ENCODE data around the gene FANCC. TPM values are rescaled to one million over a fixed set of nuclear protein-coding genes. Genes with fewer than 3 reads are reported as not detected.

FANCC gene
- total and polyA plus RNA-seq, 5 donors from 2014 or later: 2.8 to 7.5 (median 5.4) TPM

DNA sequence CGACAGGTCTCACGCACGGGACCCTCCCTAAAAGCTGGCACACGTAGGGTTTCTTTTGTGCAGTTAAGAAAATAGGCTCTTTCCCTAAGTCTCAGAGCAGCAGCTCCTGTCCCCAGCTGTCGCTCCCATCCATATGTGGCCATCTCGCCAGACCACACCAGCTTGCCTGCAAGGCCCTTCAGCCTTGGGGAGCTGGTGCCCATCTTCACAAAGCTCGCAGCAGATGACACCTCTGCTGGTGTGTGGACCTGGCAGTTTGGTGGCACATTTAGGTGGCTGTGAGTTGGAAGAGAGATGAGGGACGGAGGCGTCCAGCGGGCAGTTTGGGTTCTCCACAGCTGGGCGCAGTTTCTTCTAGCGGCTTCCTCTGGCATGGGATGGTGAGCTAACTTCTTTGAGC, 239.0 kb downstream of the FANCC start:
- no peak overlapping the region for H3K4me3 Mint-ChIP-seq
- Histone ChIP-seq H3K4me3 (ENCODE audit: low read depth, low read length) (no peak overlapping the region), H3K4me1 (ENCODE audit: control insufficient read depth, insufficient read depth, low read length, poor library complexity, severe bottlenecking) (no peaks in the 10 kb centered on the region), H3K27me3 (ENCODE audit: control insufficient read depth, insufficient read depth, low read length) (no peaks in the 10 kb centered on the region), H3K36me3 (ENCODE audit: control insufficient read depth, insufficient read depth, low read length) (no peaks in the 10 kb centered on the region), H3K9me3 (ENCODE audit: control insufficient read depth in 2 of 2, low read length in 2 of 2) (no peaks in the 10 kb centered on the region), H3K27ac (ENCODE audit: insufficient read depth, low read length, poor library complexity, severe bottlenecking) (no peak overlapping the region)
- no peak overlapping the region for H3K27ac Mint-ChIP-seq
- H3K9me3 Mint-ChIP-seq: no peaks in the 10 kb centered on the region
- peaks cover 0 to 2% (median 0%) of the 10 kb centered on the region in 4 donors for H3K4me1 Mint-ChIP-seq
- DNase-seq: no peak
- no peak for ATAC-seq (ENCODE audit: low read depth in 2 of 2)
- no peaks in the 10 kb centered on the region for H3K27me3 Mint-ChIP-seq
- peaks cover 12% of the 10 kb centered on the region for H3K36me3 Mint-ChIP-seq

- no peak overlapping the region for H3K27ac ChIP-seq (ENCODE audit: insufficient read depth, low read length, poor library complexity, severe bottlenecking)
- no peaks in the 10 kb centered on the region for H3K27me3 ChIP-seq (ENCODE audit: control insufficient read depth, insufficient read depth, low read length)
- peaks cover 12% of the 10 kb centered on the region for H3K36me3 Mint-ChIP-seq
- no peaks in the 10 kb centered on the region for H3K9me3 ChIP-seq (ENCODE audit: control insufficient read depth in 2 of 2, low read length in 2 of 2)
- H3K27ac Mint-ChIP-seq: no peak overlapping the region
- no peaks in the 10 kb centered on the region for H3K4me1 ChIP-seq (ENCODE audit: control insufficient read depth, insufficient read depth, low read length, poor library complexity, severe bottlenecking)
- H3K4me1 Mint-ChIP-seq: peaks cover 0 to 2% (median 0%) of the 10 kb centered on the region in 4 donors
- no peaks in the 10 kb centered on the region for H3K36me3 ChIP-seq (ENCODE audit: control insufficient read depth, insufficient read depth, low read length)
- no peak overlapping the region for H3K4me3 ChIP-seq (ENCODE audit: low read depth, low read length)
- DNase-seq (no peak), ATAC-seq (ENCODE audit: low read depth in 2 of 2) (no peak)
- H3K4me3 Mint-ChIP-seq: no peak overlapping the region
- H3K27me3 Mint-ChIP-seq: no peaks in the 10 kb centered on the region
- no peaks in the 10 kb centered on the region for H3K9me3 Mint-ChIP-seq
Measured at GRCh38 chr9:95077766-95078370, 239.6 kb downstream of the FANCC start.

DNA sequence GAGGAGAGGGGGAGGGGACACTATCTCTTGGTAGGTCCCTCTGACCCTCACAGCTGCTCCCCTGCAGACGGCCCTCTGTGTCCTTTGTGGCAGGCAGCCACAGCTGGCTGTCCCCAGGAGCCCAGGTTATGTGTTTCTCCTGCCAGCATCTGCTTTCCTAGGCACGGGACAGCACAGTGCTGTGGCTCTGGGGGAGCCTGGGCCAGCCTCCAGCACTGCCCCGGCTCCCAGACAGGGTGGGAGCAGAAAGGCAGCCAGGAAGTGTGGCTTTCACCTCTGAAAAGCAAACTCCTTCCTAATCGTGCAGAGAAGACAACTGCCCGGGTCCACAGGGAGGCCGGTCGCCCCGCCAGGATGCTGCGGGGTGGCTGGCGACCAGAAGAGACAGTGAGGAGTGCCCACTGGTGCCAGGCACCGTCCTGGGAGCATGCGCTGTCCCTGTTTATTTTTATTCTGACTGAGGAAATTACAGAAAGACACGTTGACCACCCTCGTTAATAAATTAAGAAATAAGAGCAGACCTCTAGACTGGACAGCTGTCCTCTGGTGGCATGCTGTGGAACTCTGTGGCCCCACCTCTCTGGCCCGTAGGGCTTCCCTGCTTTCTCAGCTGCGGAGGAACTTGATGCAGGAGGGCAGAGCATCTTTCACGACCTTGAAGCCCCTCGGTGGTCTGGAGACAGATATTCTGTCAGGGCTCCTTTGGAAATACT, 240.3 kb downstream of the FANCC start:
- ATAC-seq (ENCODE audit: low read depth in 2 of 2) (no peak), DNase-seq (no peak)
- H3K27me3 Mint-ChIP-seq: no peaks in the 10 kb centered on the region
- no peak overlapping the region for H3K4me3 Mint-ChIP-seq
- no peaks in the 10 kb centered on the region for H3K36me3 ChIP-seq (ENCODE audit: control insufficient read depth, insufficient read depth, low read length)
- H3K4me1 ChIP-seq (ENCODE audit: control insufficient read depth, insufficient read depth, low read length, poor library complexity, severe bottlenecking): no peaks in the 10 kb centered on the region
- H3K27ac ChIP-seq (ENCODE audit: insufficient read depth, low read length, poor library complexity, severe bottlenecking): no peak overlapping the region
- H3K4me3 ChIP-seq (ENCODE audit: low read depth, low read length): no peak overlapping the region
- no peaks in the 10 kb centered on the region for H3K9me3 ChIP-seq (ENCODE audit: control insufficient read depth in 2 of 2, low read length in 2 of 2)
- H3K27me3 ChIP-seq (ENCODE audit: control insufficient read depth, insufficient read depth, low read length): no peaks in the 10 kb centered on the region
- no peak overlapping the region for H3K27ac Mint-ChIP-seq
- H3K9me3 Mint-ChIP-seq: no peaks in the 10 kb centered on the region
- peaks cover 0 to 2% (median 0%) of the 10 kb centered on the region in 4 donors for H3K4me1 Mint-ChIP-seq
- peaks cover 12% of the 10 kb centered on the region for H3K36me3 Mint-ChIP-seq

DNA sequence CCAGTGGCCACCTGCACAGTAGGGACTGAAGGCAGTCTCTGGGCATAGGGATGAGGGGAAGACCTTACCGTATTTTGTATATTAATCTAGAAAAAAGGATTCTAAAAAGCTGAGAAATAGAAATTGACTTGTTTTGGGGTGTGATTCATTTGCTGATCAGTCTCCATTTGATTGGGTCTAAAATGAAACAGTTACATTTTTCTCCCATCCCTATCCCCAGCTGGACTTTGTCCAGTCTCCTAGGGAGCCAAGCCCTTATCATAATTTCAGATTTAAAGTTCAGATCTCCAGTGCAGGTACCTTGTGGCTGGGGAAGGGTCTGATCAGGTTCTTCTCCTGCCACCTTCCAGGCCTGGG, 240.8 kb downstream of the FANCC start:
- no peak overlapping the region for H3K27ac ChIP-seq (ENCODE audit: insufficient read depth, low read length, poor library complexity, severe bottlenecking)

GRCh38 chr9:95075700-95076099, 241.8 kb downstream of the FANCC start:
- Histone ChIP-seq H3K36me3 (ENCODE audit: control insufficient read depth, insufficient read depth, low read length) (no peaks in the 10 kb centered on the region), H3K27me3 (ENCODE audit: control insufficient read depth, insufficient read depth, low read length) (no peaks in the 10 kb centered on the region), H3K9me3 (ENCODE audit: control insufficient read depth in 2 of 2, low read length in 2 of 2) (no peaks in the 10 kb centered on the region), H3K4me3 (ENCODE audit: low read depth, low read length) (no peak overlapping the region), H3K27ac (ENCODE audit: insufficient read depth, low read length, poor library complexity, severe bottlenecking) (no peak overlapping the region), H3K4me1 (ENCODE audit: control insufficient read depth, insufficient read depth, low read length, poor library complexity, severe bottlenecking) (no peaks in the 10 kb centered on the region)
- H3K4me1 Mint-ChIP-seq: peaks cover 0 to 2% (median 0%) of the 10 kb centered on the region in 4 donors
- ATAC-seq (ENCODE audit: low read depth in 2 of 2): no peak
- DNase-seq: no peak
- H3K27me3 Mint-ChIP-seq: no peaks in the 10 kb centered on the region
- peaks cover 3% of the 10 kb centered on the region for H3K36me3 Mint-ChIP-seq
- H3K27ac Mint-ChIP-seq: no peak overlapping the region
- H3K4me3 Mint-ChIP-seq: no peak overlapping the region
- no peaks in the 10 kb centered on the region for H3K9me3 Mint-ChIP-seq

More for the DNA sequence above, 240.8 kb downstream of the FANCC start:
- no peaks in the 10 kb centered on the region for H3K27me3 Mint-ChIP-seq
- H3K4me1 Mint-ChIP-seq: peaks cover 0 to 2% (median 0%) of the 10 kb centered on the region in 4 donors
- H3K27ac Mint-ChIP-seq: no peak overlapping the region
- H3K4me3 ChIP-seq (ENCODE audit: low read depth, low read length): no peak overlapping the region
- no peaks in the 10 kb centered on the region for H3K4me1 ChIP-seq (ENCODE audit: control insufficient read depth, insufficient read depth, low read length, poor library complexity, severe bottlenecking)
- no peaks in the 10 kb centered on the region for H3K9me3 ChIP-seq (ENCODE audit: control insufficient read depth in 2 of 2, low read length in 2 of 2)
- peaks cover 8% of the 10 kb centered on the region for H3K36me3 Mint-ChIP-seq
- no peak overlapping the region for H3K4me3 Mint-ChIP-seq
- no peaks in the 10 kb centered on the region for H3K36me3 ChIP-seq (ENCODE audit: control insufficient read depth, insufficient read depth, low read length)
- no peaks in the 10 kb centered on the region for H3K27me3 ChIP-seq (ENCODE audit: control insufficient read depth, insufficient read depth, low read length)
- no peaks in the 10 kb centered on the region for H3K9me3 Mint-ChIP-seq
- ATAC-seq (ENCODE audit: low read depth in 2 of 2): no peak
- DNase-seq: no peak

DNA sequence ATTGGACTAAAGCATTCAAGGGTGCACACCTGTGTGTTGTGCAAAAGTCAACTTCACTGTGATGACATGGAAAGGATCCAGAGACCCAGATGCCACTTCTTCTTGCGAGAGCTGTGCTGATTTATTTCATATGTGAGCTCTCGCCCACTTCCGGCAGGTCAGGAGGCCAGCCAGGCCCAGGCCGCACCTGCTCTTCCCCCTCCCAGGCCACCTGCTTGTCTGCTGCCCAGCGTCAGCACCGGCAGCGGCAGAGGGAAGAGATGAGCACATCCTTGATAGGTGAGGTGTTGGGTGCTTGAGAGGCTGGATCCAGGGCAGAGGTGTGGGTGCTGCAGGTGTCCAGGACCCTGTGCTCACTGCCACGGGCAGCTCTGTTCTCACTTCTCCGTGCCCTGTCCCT, 242.9 kb downstream of the FANCC start:
- H3K36me3 Mint-ChIP-seq: peaks cover 3% of the 10 kb centered on the region
- no peaks in the 10 kb centered on the region for H3K36me3 ChIP-seq (ENCODE audit: control insufficient read depth, insufficient read depth, low read length)
- no peaks in the 10 kb centered on the region for H3K9me3 Mint-ChIP-seq
- ATAC-seq (ENCODE audit: low read depth in 2 of 2) (no peak), DNase-seq (no peak)
- no peak overlapping the region for H3K27ac Mint-ChIP-seq
- H3K4me3 ChIP-seq (ENCODE audit: low read depth, low read length): no peak overlapping the region
- peaks cover 0 to 2% (median 0%) of the 10 kb centered on the region in 4 donors for H3K4me1 Mint-ChIP-seq
- H3K27me3 Mint-ChIP-seq: no peaks in the 10 kb centered on the region
- no peak overlapping the region for H3K27ac ChIP-seq (ENCODE audit: insufficient read depth, low read length, poor library complexity, severe bottlenecking)
- H3K4me1 ChIP-seq (ENCODE audit: control insufficient read depth, insufficient read depth, low read length, poor library complexity, severe bottlenecking): no peaks in the 10 kb centered on the region
- no peaks in the 10 kb centered on the region for H3K9me3 ChIP-seq (ENCODE audit: control insufficient read depth in 2 of 2, low read length in 2 of 2)
- H3K27me3 ChIP-seq (ENCODE audit: control insufficient read depth, insufficient read depth, low read length): no peaks in the 10 kb centered on the region
- no peak overlapping the region for H3K4me3 Mint-ChIP-seq

DNA sequence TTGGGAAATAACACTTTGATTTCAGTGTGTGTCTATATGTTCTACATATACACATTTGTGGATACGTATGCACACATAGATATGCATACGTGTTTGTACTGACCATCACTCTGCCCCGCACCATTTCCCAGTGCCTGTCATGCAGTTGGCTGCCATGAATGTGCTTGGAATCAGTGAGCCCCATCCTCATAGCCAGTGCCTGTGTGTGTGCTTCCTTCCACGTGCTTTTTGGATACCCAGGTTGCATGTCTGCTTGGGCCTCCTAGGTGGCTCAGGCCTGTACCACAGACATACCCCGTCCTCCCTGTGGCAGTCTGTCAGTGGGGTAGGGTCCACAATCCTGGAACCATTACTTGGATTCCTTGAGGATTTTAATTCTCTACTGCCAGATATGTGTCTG, 243.6 kb downstream of the FANCC start:
- ATAC-seq (ENCODE audit: low read depth in 2 of 2): no peak
- no peak for DNase-seq
- Histone ChIP-seq H3K27me3 (ENCODE audit: control insufficient read depth, insufficient read depth, low read length) (no peaks in the 10 kb centered on the region), H3K36me3 (ENCODE audit: control insufficient read depth, insufficient read depth, low read length) (no peaks in the 10 kb centered on the region), H3K4me3 (ENCODE audit: low read depth, low read length) (no peak overlapping the region), H3K27ac (ENCODE audit: insufficient read depth, low read length, poor library complexity, severe bottlenecking) (no peak overlapping the region), H3K4me1 (ENCODE audit: control insufficient read depth, insufficient read depth, low read length, poor library complexity, severe bottlenecking) (no peaks in the 10 kb centered on the region), H3K9me3 (ENCODE audit: control insufficient read depth in 2 of 2, low read length in 2 of 2) (no peaks in the 10 kb centered on the region)
- H3K4me1 Mint-ChIP-seq: peaks cover 0 to 2% (median 0%) of the 10 kb centered on the region in 4 donors
- peak overlapping the region in 2 of 3 donors; percentile 26 to 36 for H3K27ac Mint-ChIP-seq
- H3K36me3 Mint-ChIP-seq: peaks cover 3% of the 10 kb centered on the region
- no peaks in the 10 kb centered on the region for H3K27me3 Mint-ChIP-seq
- H3K4me3 Mint-ChIP-seq: no peak overlapping the region
- no peaks in the 10 kb centered on the region for H3K9me3 Mint-ChIP-seq

Measured in CD4-positive, CD25-positive, alpha-beta regulatory T cell (primary cell).